ENCODE results near the gene CCR2. TPM values are rescaled to one million over a fixed set of nuclear protein-coding genes. Genes with fewer than 3 reads are reported as not detected.

CCR2 gene
- total RNA-seq, 1 donor from 2014 or later: 1.3 TPM

DNA sequence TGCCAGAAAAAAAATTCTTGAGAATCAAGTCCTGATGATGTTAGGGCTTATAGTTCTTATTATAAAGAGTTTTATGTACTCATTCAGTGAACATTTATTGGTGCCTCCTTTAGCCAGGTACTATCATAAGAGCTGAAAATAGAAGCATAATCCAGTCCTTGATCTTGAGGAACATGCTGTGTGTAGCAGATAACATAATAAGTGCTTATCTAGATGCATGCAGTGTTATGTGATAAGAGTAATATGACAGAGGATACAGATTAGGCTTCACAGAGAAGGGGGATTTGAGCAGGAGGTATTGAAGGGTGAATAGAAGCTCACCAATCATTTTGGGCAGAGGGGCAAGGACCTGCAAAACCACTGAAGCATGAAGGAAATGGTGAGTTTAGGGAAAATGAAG lies 1.1 kb downstream of the CCR2 start:
- DNase-seq (ENCODE audit: low spot score): no peak

GRCh38 chr3:46356276-46356675 lies 2.4 kb downstream of the CCR2 start:
- no peak for DNase-seq (ENCODE audit: low spot score)

DNA sequence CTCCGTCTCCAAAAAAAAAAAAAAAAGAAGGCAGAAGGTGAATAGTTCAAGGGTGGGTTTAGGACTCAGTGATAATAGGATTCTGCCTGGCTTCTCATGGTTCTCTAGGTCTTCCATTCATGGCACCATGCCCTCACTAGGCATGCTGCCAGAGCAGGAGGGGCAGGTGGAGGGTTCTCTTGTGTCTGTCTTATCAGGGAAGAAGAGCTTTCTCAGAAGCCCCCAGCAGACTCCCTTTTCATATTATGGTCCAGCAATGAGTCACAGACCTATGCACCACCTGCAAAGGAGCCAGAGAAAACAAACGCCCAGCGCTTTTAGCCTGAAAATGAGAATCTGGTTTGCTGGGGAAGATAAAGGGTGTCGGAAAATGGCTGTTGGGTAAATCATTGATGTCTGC lies 3.0 kb downstream of the CCR2 start:
- DNase-seq (ENCODE audit: low spot score): no peak

GRCh38 chr3:46358466-46358865 lies 4.6 kb downstream of the CCR2 start:
- DNase-seq (ENCODE audit: low spot score): no peak

GRCh38 chr3:46359733-46360493 lies 6.0 kb downstream of the CCR2 start:
- no peak for DNase-seq (ENCODE audit: low spot score)

GRCh38 chr3:46360907-46361306 lies 7.0 kb downstream of the CCR2 start:
- DNase-seq (ENCODE audit: low spot score): no peak

DNA sequence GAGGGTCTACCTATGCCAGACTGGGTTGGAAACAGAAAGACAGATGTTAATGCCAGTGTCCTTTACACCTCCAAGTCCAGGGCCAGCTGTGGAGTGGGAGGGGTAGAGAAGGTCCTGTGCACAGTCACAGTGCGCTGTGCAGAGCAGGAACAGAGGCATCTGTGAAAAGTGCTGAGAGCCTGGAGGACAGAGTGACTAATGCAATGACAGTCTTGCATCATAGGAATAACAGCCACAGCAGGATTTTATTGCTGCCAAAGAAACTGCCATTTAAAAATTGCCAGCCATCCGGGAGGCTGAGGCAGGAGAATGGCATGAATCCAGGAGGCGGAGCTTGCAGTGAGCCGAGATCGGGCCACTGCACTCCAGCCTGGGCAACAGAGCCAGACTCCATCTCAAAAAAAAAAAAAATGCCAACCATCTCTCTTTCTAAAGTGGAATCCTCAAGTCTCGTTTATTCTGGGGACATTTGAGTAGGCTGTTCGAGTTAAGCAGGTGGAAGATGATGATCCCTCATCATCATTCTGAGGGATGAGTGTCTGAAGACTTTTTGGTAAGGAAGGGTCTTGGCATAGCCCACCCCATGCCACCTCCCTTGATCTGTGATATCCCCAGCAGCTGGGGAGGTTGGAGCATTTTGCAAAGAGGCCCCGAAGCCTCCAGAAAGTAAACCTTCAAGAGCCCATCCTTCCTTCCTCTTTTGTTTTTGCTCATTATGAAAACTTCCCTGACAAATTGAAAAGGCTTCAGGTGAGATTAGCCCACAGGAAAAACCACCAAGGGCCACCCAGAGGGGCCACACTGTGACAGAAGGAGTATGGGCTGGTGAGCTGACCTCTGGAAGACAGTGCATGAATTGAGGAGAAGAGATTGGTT lies 7.7 kb downstream of the CCR2 start:
- DNase-seq (ENCODE audit: low spot score): no peak

GRCh38 chr3:46365041-46365440 lies 11.1 kb downstream of the CCR2 start:
- no peak for DNase-seq (ENCODE audit: low spot score)

DNA sequence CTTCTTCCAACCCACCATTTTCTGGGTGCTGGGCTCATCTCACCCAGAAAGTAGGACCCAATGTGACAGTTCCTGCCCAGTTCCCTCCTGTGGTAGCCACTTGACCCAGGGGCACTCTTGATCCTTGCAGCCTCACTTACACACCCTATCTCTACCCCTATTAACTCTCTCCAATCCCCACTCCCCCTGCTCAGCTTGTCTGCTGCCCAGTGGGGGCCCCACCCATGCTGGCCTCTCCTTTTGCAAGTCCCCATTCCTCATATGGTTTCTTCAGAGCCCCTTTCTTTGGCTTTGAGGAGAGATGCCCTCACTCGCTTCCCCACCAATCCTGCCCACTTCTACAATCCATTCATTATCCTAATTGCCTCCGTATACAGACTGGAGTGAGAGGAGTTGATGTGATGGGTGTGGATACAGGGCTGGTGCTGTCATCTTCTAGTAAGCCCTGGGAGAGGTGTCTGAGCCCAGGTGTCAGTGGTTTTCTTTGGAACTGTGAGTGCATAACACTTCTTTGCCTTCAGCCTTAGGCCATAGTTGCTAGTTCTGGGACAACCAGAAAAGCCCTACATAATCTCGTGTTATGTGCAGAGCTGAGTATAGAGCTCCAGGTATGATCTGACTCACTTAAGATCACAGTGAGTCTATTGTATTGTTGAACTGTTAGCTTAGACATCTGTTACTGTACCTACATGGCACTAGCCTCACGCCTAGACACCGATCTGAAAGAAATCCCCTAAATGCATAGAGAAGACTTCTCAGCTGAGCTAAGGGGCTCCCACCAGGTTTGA lies 12.0 kb downstream of the CCR2 start:
- no peak for DNase-seq (ENCODE audit: low spot score)

DNA sequence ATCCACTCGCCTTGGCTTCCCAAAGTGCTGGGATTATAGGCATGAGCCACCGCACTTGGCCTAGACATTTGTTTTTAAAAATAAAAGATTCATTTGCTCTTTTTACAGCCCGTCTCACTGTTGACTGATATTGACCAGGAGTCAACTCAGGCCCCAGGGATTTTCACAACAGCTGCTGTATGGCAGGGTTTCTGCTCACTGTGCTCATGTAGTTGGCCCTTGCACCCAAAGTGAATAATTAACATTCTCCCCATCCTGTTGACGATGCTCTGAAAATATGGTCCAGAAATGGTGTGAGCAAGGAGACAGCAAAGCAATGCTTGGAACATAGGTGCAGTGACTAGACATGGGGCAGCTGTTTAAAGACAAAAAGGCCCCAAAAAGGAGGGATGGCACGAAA lies 13.9 kb downstream of the CCR2 start:
- no peak for DNase-seq (ENCODE audit: low spot score)

- DNase-seq (ENCODE audit: low spot score): peak; percentile 61
These were observed 14.7 kb downstream of the CCR2 start for GRCh38 chr3:46368569-46368968.

GRCh38 chr3:46369151-46369550 lies 15.2 kb downstream of the CCR2 start:
- DNase-seq (ENCODE audit: low spot score): no peak

GRCh38 chr3:46369675-46370132 lies 15.8 kb downstream of the CCR2 start:
- DNase-seq (ENCODE audit: low spot score): no peak

- DNase-seq (ENCODE audit: low spot score): peak; percentile 15
These were observed 17.1 kb downstream of the CCR2 start, which contains the start of gene CCR5 for GRCh38 chr3:46370839-46371518. Gene CCR5, plus strand, starts transcription at chr3:46370946. Its CDS starts 1,957 bp downstream, at chr3:46372903.

- no peak for DNase-seq (ENCODE audit: low spot score)
These were observed 17.8 kb downstream of the CCR2 start for GRCh38 chr3:46371519-46372340.

DNA sequence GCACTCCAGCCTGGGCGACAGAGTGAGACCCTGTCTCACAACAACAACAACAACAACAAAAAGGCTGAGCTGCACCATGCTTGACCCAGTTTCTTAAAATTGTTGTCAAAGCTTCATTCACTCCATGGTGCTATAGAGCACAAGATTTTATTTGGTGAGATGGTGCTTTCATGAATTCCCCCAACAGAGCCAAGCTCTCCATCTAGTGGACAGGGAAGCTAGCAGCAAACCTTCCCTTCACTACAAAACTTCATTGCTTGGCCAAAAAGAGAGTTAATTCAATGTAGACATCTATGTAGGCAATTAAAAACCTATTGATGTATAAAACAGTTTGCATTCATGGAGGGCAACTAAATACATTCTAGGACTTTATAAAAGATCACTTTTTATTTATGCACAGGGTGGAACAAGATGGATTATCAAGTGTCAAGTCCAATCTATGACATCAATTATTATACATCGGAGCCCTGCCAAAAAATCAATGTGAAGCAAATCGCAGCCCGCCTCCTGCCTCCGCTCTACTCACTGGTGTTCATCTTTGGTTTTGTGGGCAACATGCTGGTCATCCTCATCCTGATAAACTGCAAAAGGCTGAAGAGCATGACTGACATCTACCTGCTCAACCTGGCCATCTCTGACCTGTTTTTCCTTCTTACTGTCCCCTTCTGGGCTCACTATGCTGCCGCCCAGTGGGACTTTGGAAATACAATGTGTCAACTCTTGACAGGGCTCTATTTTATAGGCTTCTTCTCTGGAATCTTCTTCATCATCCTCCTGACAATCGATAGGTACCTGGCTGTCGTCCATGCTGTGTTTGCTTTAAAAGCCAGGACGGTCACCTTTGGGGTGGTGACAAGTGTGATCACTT lies 18.8 kb downstream of the CCR2 start:
- no peak for DNase-seq (ENCODE audit: low spot score)

GRCh38 chr3:46374755-46375154 lies 20.8 kb downstream of the CCR2 start:
- DNase-seq (ENCODE audit: low spot score): no peak

DNA sequence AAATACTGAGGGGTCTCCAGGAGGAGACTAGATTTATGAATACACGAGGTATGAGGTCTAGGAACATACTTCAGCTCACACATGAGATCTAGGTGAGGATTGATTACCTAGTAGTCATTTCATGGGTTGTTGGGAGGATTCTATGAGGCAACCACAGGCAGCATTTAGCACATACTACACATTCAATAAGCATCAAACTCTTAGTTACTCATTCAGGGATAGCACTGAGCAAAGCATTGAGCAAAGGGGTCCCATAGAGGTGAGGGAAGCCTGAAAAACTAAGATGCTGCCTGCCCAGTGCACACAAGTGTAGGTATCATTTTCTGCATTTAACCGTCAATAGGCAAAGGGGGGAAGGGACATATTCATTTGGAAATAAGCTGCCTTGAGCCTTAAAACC lies 21.3 kb downstream of the CCR2 start:
- no peak for DNase-seq (ENCODE audit: low spot score)

DNA sequence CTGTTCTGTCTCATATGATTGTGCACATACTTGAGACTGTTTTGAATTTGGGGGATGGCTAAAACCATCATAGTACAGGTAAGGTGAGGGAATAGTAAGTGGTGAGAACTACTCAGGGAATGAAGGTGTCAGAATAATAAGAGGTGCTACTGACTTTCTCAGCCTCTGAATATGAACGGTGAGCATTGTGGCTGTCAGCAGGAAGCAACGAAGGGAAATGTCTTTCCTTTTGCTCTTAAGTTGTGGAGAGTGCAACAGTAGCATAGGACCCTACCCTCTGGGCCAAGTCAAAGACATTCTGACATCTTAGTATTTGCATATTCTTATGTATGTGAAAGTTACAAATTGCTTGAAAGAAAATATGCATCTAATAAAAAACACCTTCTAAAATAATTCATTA lies 21.9 kb downstream of the CCR2 start:
- DNase-seq (ENCODE audit: low spot score): no peak
